Measurements from ENCODE around the gene PPP6C. TPM values are rescaled to one million over a fixed set of nuclear protein-coding genes. Genes with fewer than 3 reads are reported as not detected.

Gene PPP6C
- total and polyA plus RNA-seq, 2 of the 13 experiments (the other 11 are each of a cell fraction or from before 2014, with no cell fraction given): 18.5 to 20.9 TPM

- TF ChIP-seq ZNF180 (CRISPR knock-in tag; IDR thresholded peaks at IDR 0.05; ENCODE audit: borderline replicate concordance, low read depth) (no peak), BHLHE40 (IDR thresholded peaks at IDR 0.05; ENCODE audit: low read length) (no peak), ZNF816 (CRISPR knock-in tag; IDR thresholded peaks at IDR 0.05; ENCODE audit: borderline replicate concordance) (no peak), PITX1 (CRISPR knock-in tag; IDR thresholded peaks at IDR 0.05) (no peak), ELF4 (CRISPR knock-in tag; IDR thresholded peaks at IDR 0.05; ENCODE audit: borderline replicate concordance) (no peak), KDM5A (IDR thresholded peaks at IDR 0.05; ENCODE audit: borderline replicate concordance, low read length) (no peak), ZMAT3 (CRISPR knock-in tag; conservative IDR thresholded peaks at IDR 0.05) (no peak), ZNF326 (CRISPR knock-in tag; IDR thresholded peaks at IDR 0.05; ENCODE audit: borderline replicate concordance) (no peak), NR3C1 (CRISPR knock-in tag; IDR thresholded peaks at IDR 0.05) (no peak), SAFB2 (CRISPR knock-in tag; IDR thresholded peaks at IDR 0.05; ENCODE audit: borderline replicate concordance, low read depth) (no peak), PLRG1 (conservative IDR thresholded peaks at IDR 0.05) (no peak), POGZ (CRISPR knock-in tag; IDR thresholded peaks at IDR 0.05) (0 out of 2 replicates have a peak, but pooled peaks have one; percentile 19), SIN3A (IDR thresholded peaks at IDR 0.05; ENCODE audit: borderline replicate concordance, low read depth, low read length) (no peak), GABPB1 (CRISPR knock-in tag; IDR thresholded peaks at IDR 0.05) (no peak), ZNF468 (CRISPR knock-in tag; IDR thresholded peaks at IDR 0.05) (no peak), ZNF512 (CRISPR knock-in tag; IDR thresholded peaks at IDR 0.05) (no peak), ZFAT (CRISPR knock-in tag; conservative IDR thresholded peaks at IDR 0.05) (no peak), HNF4A (CRISPR knock-in tag; IDR thresholded peaks at IDR 0.05) (peak; percentile 57), DNMT3B (CRISPR knock-in tag; conservative IDR thresholded peaks at IDR 0.05) (no peak)
These were observed 39.0 kb downstream of the PPP6C start (continued) for GRCh38 chr9:125150349-125151245.
